ENCODE data around the gene EPN2.

GRCh38 chr17:19305761-19306159, 68.6 kb downstream of the EPN2 start:
- TF ChIP-seq FOXP2 (optimal IDR thresholded peaks at IDR 0.05; ENCODE audit: borderline replicate concordance, extremely low read depth, extremely low read length, insufficient read depth), result no peak
- no peak for TF ChIP-seq TAF1 (IDR thresholded peaks at IDR 0.05; ENCODE audit: borderline replicate concordance, insufficient read depth, low read length)
- TF ChIP-seq POLR2AphosphoS5 (IDR thresholded peaks at IDR 0.05; ENCODE audit: low read depth, low read length), result no peak
- no peak for TF ChIP-seq REST (IDR thresholded peaks at IDR 0.05; ENCODE audit: insufficient read depth in 1 of 2, low read depth in 2 of 2, low read length in 2 of 2)
